Panc1 (cell line): ENCODE data around the gene TAB2. TPM values are rescaled to one million over a fixed set of nuclear protein-coding genes. Genes with fewer than 3 reads are reported as not detected.

Experiments
- ATAC-seq: fragments of 200-7000 bp; cut with Tn5 transposase; 2 replicates; pipeline ENCODE4 v1.9.1; 2020; ENCODE audit warnings: mild to moderate bottlenecking, moderate library complexity
- BruUV-seq: library from RNA; stranded (reverse); fragments of 400-500 nt; replicated peaks from 2 replicates; lab custom pipeline; 2021; lab: Mats Ljungman, UMichigan
- CTCF ChIA-PET: fragments of 300-600 bp; sonication (Branson Sonifier 250); formaldehyde crosslinking; loops from one replicate; lab custom pipeline; 2022; ENCODE audit warnings: antibody characterized with exemption; lab: Charles Lee
- POLR2A ChIA-PET: fragments of 300-600 bp; sonication (Branson Sonifier 250); formaldehyde crosslinking; loops from one replicate; lab custom pipeline; 2022; ENCODE audit warnings: antibody characterized with exemption; lab: Charles Lee
- DNase-seq: peaks from one replicate; pipeline ENCODE4 v3.0.0-alpha.2; 2010; ENCODE audit warnings: low read depth, low spot score
- H3K27ac ChIP-seq: 2 replicates; pipeline ENCODE4 v1.5.1; 2011; ENCODE audit warnings: mild to moderate bottlenecking, low read length, inconsistent platforms
- H3K27me3 ChIP-seq: fragments of 200-500 bp; sonication (Bioruptor generic); 2 replicates; pipeline ENCODE4 v1.6.0; 2014; ENCODE audit warnings: low read length, inconsistent platforms; ENCODE audit not compliant: control insufficient read depth, insufficient read depth
- H3K36me3 ChIP-seq: fragments of 200-500 bp; sonication (Bioruptor generic); 2 replicates; pipeline ENCODE4 v1.5.1; 2014; ENCODE audit warnings: inconsistent platforms, mild to moderate bottlenecking, low read length, moderate library complexity; ENCODE audit not compliant: control insufficient read depth, insufficient read depth
- H3K4me1 ChIP-seq: 2 replicates; pipeline ENCODE4 v1.5.1; 2011; ENCODE audit warnings: inconsistent platforms, mild to moderate bottlenecking, low read length, moderate library complexity; ENCODE audit not compliant: control insufficient read depth, insufficient read depth
- H3K4me3 ChIP-seq, 2 experiments: 2 replicates each; pipeline ENCODE4 v1.5.1; 2011 to 2012; ENCODE audit warnings: low read depth in 2 of 2, low read length in 2 of 2, mild to moderate bottlenecking in 2 of 2, inconsistent platforms in 1 of 2, moderate library complexity in 1 of 2
- H3K9me3 ChIP-seq: fragments of 200-500 bp; sonication (Bioruptor generic); 2 replicates; pipeline ENCODE4 v1.5.1; 2014; ENCODE audit warnings: low read depth, mild to moderate bottlenecking, inconsistent platforms, low read length, moderate library complexity; ENCODE audit not compliant: control insufficient read depth, insufficient read depth
- POLR2AphosphoS5 ChIP-seq: IDR thresholded peaks from 2 replicates; pipeline ENCODE4 v1.6.1; 2012; ENCODE audit warnings: mild to moderate bottlenecking, low read depth, low read length, moderate library complexity
- REST ChIP-seq, 2 experiments: IDR thresholded peaks; 2 replicates each; pipeline ENCODE4 v1.6.1; 2011 to 2012; ENCODE audit warnings: low read depth in 2 of 2, control low read depth in 1 of 2, low read length in 1 of 2, mild to moderate bottlenecking in 1 of 2, moderate library complexity in 1 of 2; ENCODE audit not compliant: insufficient read depth in 1 of 2
- SIN3A ChIP-seq: IDR thresholded peaks from 2 replicates; pipeline ENCODE4 v1.6.1; 2012; ENCODE audit warnings: low read depth, mild to moderate bottlenecking, low read length, moderate library complexity, borderline replicate concordance; ENCODE audit not compliant: insufficient read depth
- TCF7L2 ChIP-seq: IDR thresholded peaks from 2 replicates; pipeline ENCODE4 v1.6.1; 2011; ENCODE audit warnings: mild to moderate bottlenecking, low read depth, low read length, inconsistent platforms
- in situ Hi-C: cut with HindIII; loops from 2 replicates; pipeline ENCODE4 v1.10.0; 2016; ENCODE audit warnings: low sequenced_read_pairs, low pct_unique_long_range_greater_than_20kb
- intact Hi-C: fragments of 100-400 bp; cut with micrococcal nuclease; formaldehyde crosslinking; loops from one replicate; pipeline ENCODE4 v1.10.0; 2022; ENCODE audit not compliant: unreplicated experiment
- total RNA-seq: library from RNA; stranded (reverse); gene quantifications from one replicate; pipeline ENCODE4 v1.2.1, GENCODE V29; 2021; ENCODE audit not compliant: unreplicated experiment
- TF ChIP-seq, protein P1 (sequence below): fragments of 450-650 bp; IDR thresholded peaks from 2 replicates; pipeline ENCODE4 v1.5.1; 2017; ENCODE audit warnings: mild to moderate bottlenecking

Gene TAB2
- total RNA-seq, 1 experiment from 2014 or later, result 47.2 TPM

- BruUV-seq, result no TSS peak
- H3K4me3 ChIP-seq, result no peak overlapping the region
- TF ChIP-seq POLR2AphosphoS5 (no peak), REST (IDR thresholded peaks at IDR 0.05; ENCODE audit: insufficient read depth in 1 of 2, low read depth in 2 of 2, low read length in 1 of 2) (no peak), SIN3A (no peak), TCF7L2 (no peak)
- TF ChIP-seq, protein P1, sequence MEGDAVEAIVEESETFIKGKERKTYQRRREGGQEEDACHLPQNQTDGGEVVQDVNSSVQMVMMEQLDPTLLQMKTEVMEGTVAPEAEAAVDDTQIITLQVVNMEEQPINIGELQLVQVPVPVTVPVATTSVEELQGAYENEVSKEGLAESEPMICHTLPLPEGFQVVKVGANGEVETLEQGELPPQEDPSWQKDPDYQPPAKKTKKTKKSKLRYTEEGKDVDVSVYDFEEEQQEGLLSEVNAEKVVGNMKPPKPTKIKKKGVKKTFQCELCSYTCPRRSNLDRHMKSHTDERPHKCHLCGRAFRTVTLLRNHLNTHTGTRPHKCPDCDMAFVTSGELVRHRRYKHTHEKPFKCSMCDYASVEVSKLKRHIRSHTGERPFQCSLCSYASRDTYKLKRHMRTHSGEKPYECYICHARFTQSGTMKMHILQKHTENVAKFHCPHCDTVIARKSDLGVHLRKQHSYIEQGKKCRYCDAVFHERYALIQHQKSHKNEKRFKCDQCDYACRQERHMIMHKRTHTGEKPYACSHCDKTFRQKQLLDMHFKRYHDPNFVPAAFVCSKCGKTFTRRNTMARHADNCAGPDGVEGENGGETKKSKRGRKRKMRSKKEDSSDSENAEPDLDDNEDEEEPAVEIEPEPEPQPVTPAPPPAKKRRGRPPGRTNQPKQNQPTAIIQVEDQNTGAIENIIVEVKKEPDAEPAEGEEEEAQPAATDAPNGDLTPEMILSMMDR, result no peak
- no peak overlapping the region for H3K27ac ChIP-seq
- in situ Hi-C loops, result no loop called here
- H3K9me3 ChIP-seq, result no peaks in the 10 kb centered on the region
- peaks cover 3% of the 10 kb centered on the region; the same call in 1 of the 2 replicates for H3K27me3 ChIP-seq
- peaks cover 45% of the 10 kb centered on the region for H3K4me1 ChIP-seq
- ATAC-seq, result no peak
- intact Hi-C loops, result no loop called here
- no peaks in the 10 kb centered on the region; the same call in 1 of the 2 replicates for H3K36me3 ChIP-seq
- no peak for DNase-seq
- POLR2A ChIA-PET, result no interaction called here
- CTCF ChIA-PET, result no interaction called here
These were observed 3.3 kb downstream of the TAB2 start for GRCh38 chr6:149320796-149321195.

- intact Hi-C loops, result no loop called here
- H3K9me3 ChIP-seq, result no peaks in the 10 kb centered on the region
- no TSS peak for BruUV-seq
- DNase-seq, result no peak
- in situ Hi-C loops, result no loop called here
- no peak for ATAC-seq
- H3K27me3 ChIP-seq, result no peaks in the 10 kb centered on the region
- TF ChIP-seq POLR2AphosphoS5 (no peak), TCF7L2 (no peak), REST (IDR thresholded peaks at IDR 0.05; ENCODE audit: insufficient read depth in 1 of 2, low read depth in 2 of 2, low read length in 1 of 2) (no peak), SIN3A (no peak)
- TF ChIP-seq, protein P1, result no peak
- ChIA-PET CTCF (interaction anchor here (0.6 kb wide), 1 partner anchor 238 kb away, joined by 3 read pairs; no protein-coding TSS in a partner anchor), POLR2A (no interaction called here)
- no peak overlapping the region for H3K4me3 ChIP-seq
- H3K36me3 ChIP-seq, result no peaks in the 10 kb centered on the region
- peaks cover 41% of the 10 kb centered on the region for H3K4me1 ChIP-seq
- H3K27ac ChIP-seq, result no peak overlapping the region
These were observed 5.8 kb downstream of the TAB2 start for GRCh38 chr6:149323353-149323752.
